ENCODE results near the gene ARHGAP15. TPM values are rescaled to one million over a fixed set of nuclear protein-coding genes. Genes with fewer than 3 reads are reported as not detected.

ARHGAP15 gene
- total RNA-seq, 2 donors from 2014 or later = 277 to 309 TPM

GRCh38 chr2:143796051-143796450 lies 666.8 kb downstream of the ARHGAP15 start:
- Mint-ChIP-seq H3K27me3 (no peaks in the 10 kb centered on the region), H3K4me3 (no peak overlapping the region), H3K4me1 (no peaks in the 10 kb centered on the region), H3K27ac (no peak overlapping the region), H3K36me3 (ENCODE audit: low read depth) (no peaks in the 10 kb centered on the region)
- no peaks in the 10 kb centered on the region for H3K9me3 ChIP-seq (ENCODE audit: control insufficient read depth, low read length, poor library complexity, severe bottlenecking)
- ATAC-seq = no peak
- no peak for DNase-seq

GRCh38 chr2:143801561-143801960 lies 672.3 kb downstream of the ARHGAP15 start:
- Mint-ChIP-seq H3K4me3 (no peak overlapping the region), H3K36me3 (ENCODE audit: low read depth) (no peaks in the 10 kb centered on the region), H3K27ac (no peak overlapping the region), H3K4me1 (peaks cover 9% of the 10 kb centered on the region), H3K27me3 (peaks cover 16% of the 10 kb centered on the region)
- ATAC-seq (no peak), DNase-seq (no peak)
- H3K9me3 ChIP-seq (ENCODE audit: control insufficient read depth, low read length, poor library complexity, severe bottlenecking) = no peaks in the 10 kb centered on the region

- Mint-ChIP-seq H3K27me3 (peaks cover 16% of the 10 kb centered on the region), H3K27ac (no peak overlapping the region), H3K4me3 (no peak overlapping the region), H3K36me3 (ENCODE audit: low read depth) (no peaks in the 10 kb centered on the region), H3K4me1 (peaks cover 9% of the 10 kb centered on the region)
- no peaks in the 10 kb centered on the region for H3K9me3 ChIP-seq (ENCODE audit: control insufficient read depth, low read length, poor library complexity, severe bottlenecking)
- ATAC-seq (no peak), DNase-seq (no peak)
Observed at GRCh38 chr2:143802242-143802641, 673.0 kb downstream of the ARHGAP15 start.

- Mint-ChIP-seq H3K4me3 (no peak overlapping the region), H3K27ac (no peak overlapping the region), H3K4me1 (peaks cover 9% of the 10 kb centered on the region), H3K36me3 (ENCODE audit: low read depth) (no peaks in the 10 kb centered on the region), H3K27me3 (peaks cover 16% of the 10 kb centered on the region)
- ATAC-seq = no peak
- DNase-seq = no peak
- H3K9me3 ChIP-seq (ENCODE audit: control insufficient read depth, low read length, poor library complexity, severe bottlenecking) = no peaks in the 10 kb centered on the region
Observed at GRCh38 chr2:143802871-143803650, 673.8 kb downstream of the ARHGAP15 start.

- no peak for ATAC-seq
- no peak for DNase-seq
- peaks cover 9% of the 10 kb centered on the region for H3K4me1 Mint-ChIP-seq
- H3K27ac Mint-ChIP-seq = no peak overlapping the region
- H3K27me3 Mint-ChIP-seq = peaks cover 16% of the 10 kb centered on the region
- H3K9me3 ChIP-seq (ENCODE audit: control insufficient read depth, low read length, poor library complexity, severe bottlenecking) = no peaks in the 10 kb centered on the region
- no peak overlapping the region for H3K4me3 Mint-ChIP-seq
- H3K36me3 Mint-ChIP-seq (ENCODE audit: low read depth) = no peaks in the 10 kb centered on the region
Observed at GRCh38 chr2:143803936-143804335, 674.7 kb downstream of the ARHGAP15 start.

GRCh38 chr2:143805666-143806065 lies 676.4 kb downstream of the ARHGAP15 start:
- Mint-ChIP-seq H3K4me1 (peaks cover 9% of the 10 kb centered on the region), H3K27ac (no peak overlapping the region), H3K36me3 (ENCODE audit: low read depth) (no peaks in the 10 kb centered on the region), H3K27me3 (peaks cover 16% of the 10 kb centered on the region), H3K4me3 (no peak overlapping the region)
- DNase-seq (no peak), ATAC-seq (no peak)
- no peaks in the 10 kb centered on the region for H3K9me3 ChIP-seq (ENCODE audit: control insufficient read depth, low read length, poor library complexity, severe bottlenecking)

GRCh38 chr2:143807192-143807591 lies 678.0 kb downstream of the ARHGAP15 start:
- DNase-seq (no peak), ATAC-seq (no peak)
- Mint-ChIP-seq H3K36me3 (ENCODE audit: low read depth) (no peaks in the 10 kb centered on the region), H3K27ac (no peak overlapping the region), H3K4me3 (no peak overlapping the region), H3K27me3 (peaks cover 16% of the 10 kb centered on the region), H3K4me1 (peaks cover 9% of the 10 kb centered on the region)
- no peaks in the 10 kb centered on the region for H3K9me3 ChIP-seq (ENCODE audit: control insufficient read depth, low read length, poor library complexity, severe bottlenecking)

GRCh38 chr2:143807671-143808070 lies 678.5 kb downstream of the ARHGAP15 start:
- Mint-ChIP-seq H3K36me3 (ENCODE audit: low read depth) (no peaks in the 10 kb centered on the region), H3K4me3 (no peak overlapping the region), H3K27ac (no peak overlapping the region), H3K27me3 (peaks cover 16% of the 10 kb centered on the region), H3K4me1 (peaks cover 7% of the 10 kb centered on the region)
- ATAC-seq (no peak), DNase-seq (no peak)
- H3K9me3 ChIP-seq (ENCODE audit: control insufficient read depth, low read length, poor library complexity, severe bottlenecking) = no peaks in the 10 kb centered on the region

GRCh38 chr2:143808166-143808565 lies 678.9 kb downstream of the ARHGAP15 start:
- DNase-seq (no peak), ATAC-seq (no peak)
- Mint-ChIP-seq H3K27ac (no peak overlapping the region), H3K4me3 (no peak overlapping the region), H3K36me3 (ENCODE audit: low read depth) (no peaks in the 10 kb centered on the region), H3K4me1 (peaks cover 2% of the 10 kb centered on the region), H3K27me3 (peaks cover 11% of the 10 kb centered on the region)
- H3K9me3 ChIP-seq (ENCODE audit: control insufficient read depth, low read length, poor library complexity, severe bottlenecking) = no peaks in the 10 kb centered on the region

- ATAC-seq (no peak), DNase-seq (no peak)
- H3K27ac Mint-ChIP-seq = no peak overlapping the region
- no peaks in the 10 kb centered on the region for H3K36me3 Mint-ChIP-seq (ENCODE audit: low read depth)
- no peak overlapping the region for H3K4me3 Mint-ChIP-seq
- no peaks in the 10 kb centered on the region for H3K4me1 Mint-ChIP-seq
- H3K27me3 Mint-ChIP-seq = peaks cover 5% of the 10 kb centered on the region
- no peaks in the 10 kb centered on the region for H3K9me3 ChIP-seq (ENCODE audit: control insufficient read depth, low read length, poor library complexity, severe bottlenecking)
Observed at GRCh38 chr2:143815082-143815481, 685.9 kb downstream of the ARHGAP15 start.

- ATAC-seq (no peak), DNase-seq (no peak)
- no peaks in the 10 kb centered on the region for H3K9me3 ChIP-seq (ENCODE audit: control insufficient read depth, low read length, poor library complexity, severe bottlenecking)
- no peak overlapping the region for H3K4me3 Mint-ChIP-seq
- H3K36me3 Mint-ChIP-seq (ENCODE audit: low read depth) = no peaks in the 10 kb centered on the region
- peaks cover 16% of the 10 kb centered on the region for H3K27me3 Mint-ChIP-seq
- H3K27ac Mint-ChIP-seq = no peak overlapping the region
- H3K4me1 Mint-ChIP-seq = no peaks in the 10 kb centered on the region
Observed at GRCh38 chr2:143816916-143817315, 687.7 kb downstream of the ARHGAP15 start.

Measured in T-helper 17 cell (primary cell).